ENCODE results near the gene ENC1. TPM values are rescaled to one million over a fixed set of nuclear protein-coding genes. Genes with fewer than 3 reads are reported as not detected.

The ENC1 gene
- total RNA-seq, 1 experiment from 2014 or later = 38.8 TPM

DNA sequence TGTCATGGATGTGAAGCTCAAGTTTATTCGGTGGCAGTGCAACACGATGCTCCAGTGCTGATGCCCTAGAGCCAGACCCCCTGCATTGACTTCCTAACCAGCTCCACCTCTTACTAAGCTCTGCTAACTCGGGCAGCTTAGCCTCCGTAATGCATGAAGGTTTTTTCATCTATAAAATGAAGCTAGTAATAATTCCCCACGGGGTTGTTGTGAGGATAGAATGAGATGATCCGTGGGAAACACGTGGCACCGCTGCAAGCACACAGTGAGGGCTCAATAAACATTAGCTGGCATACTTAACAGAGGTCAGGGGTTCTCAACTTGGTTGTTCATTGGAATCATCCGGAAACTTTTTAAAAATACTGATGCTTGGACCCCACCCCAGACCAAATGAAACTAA, 6.8 kb downstream of the ENC1 start:
- peaks cover 84% of the 10 kb centered on the region for H3K36me3 ChIP-seq (ENCODE audit: low read depth)
- intact Hi-C loops (cut with micrococcal nuclease; ENCODE audit: unreplicated experiment) = loop anchor here (5.0 kb wide), 1 partner anchor 41 kb away; no protein-coding TSS in a partner anchor
- no peak for DNase-seq
- ChIA-PET CTCF (interaction anchor here (0.7 kb wide), 1 partner anchor 377 kb away, joined by 3 read pairs; no protein-coding TSS in a partner anchor), POLR2A (ENCODE audit: unreplicated experiment) (no interaction called here)
- H3K4me3 ChIP-seq = peak overlapping the region; percentile 20; the same call in 1 of the 2 replicates
- peak overlapping the region; percentile 70 for H3K4me2 ChIP-seq
- H3K27me3 ChIP-seq (ENCODE audit: insufficient read depth, low read depth) = no peaks in the 10 kb centered on the region
- no peaks in the 10 kb centered on the region for H3K9me2 ChIP-seq (ENCODE audit: insufficient read depth)
- peaks cover 90% of the 10 kb centered on the region for H3K4me1 ChIP-seq (replicated peaks; ENCODE audit: insufficient read depth)
- peaks cover 56% of the 10 kb centered on the region for H4K20me1 ChIP-seq (ENCODE audit: insufficient read depth)
- H3K9me3 ChIP-seq (ENCODE audit: insufficient read depth, low read depth) = no peaks in the 10 kb centered on the region
- peaks cover 98% of the 10 kb centered on the region for H3K79me2 ChIP-seq (ENCODE audit: low read depth)
- peaks cover 93% of the 10 kb centered on the region for H3F3A ChIP-seq (ENCODE audit: insufficient read depth, low read depth)
- H3K27ac ChIP-seq = peak overlapping the region; percentile 90
- H2AFZ ChIP-seq = no peak overlapping the region
- no TSS peak for BruUV-seq (replicated peaks)
- TF ChIP-seq, protein P1, sequence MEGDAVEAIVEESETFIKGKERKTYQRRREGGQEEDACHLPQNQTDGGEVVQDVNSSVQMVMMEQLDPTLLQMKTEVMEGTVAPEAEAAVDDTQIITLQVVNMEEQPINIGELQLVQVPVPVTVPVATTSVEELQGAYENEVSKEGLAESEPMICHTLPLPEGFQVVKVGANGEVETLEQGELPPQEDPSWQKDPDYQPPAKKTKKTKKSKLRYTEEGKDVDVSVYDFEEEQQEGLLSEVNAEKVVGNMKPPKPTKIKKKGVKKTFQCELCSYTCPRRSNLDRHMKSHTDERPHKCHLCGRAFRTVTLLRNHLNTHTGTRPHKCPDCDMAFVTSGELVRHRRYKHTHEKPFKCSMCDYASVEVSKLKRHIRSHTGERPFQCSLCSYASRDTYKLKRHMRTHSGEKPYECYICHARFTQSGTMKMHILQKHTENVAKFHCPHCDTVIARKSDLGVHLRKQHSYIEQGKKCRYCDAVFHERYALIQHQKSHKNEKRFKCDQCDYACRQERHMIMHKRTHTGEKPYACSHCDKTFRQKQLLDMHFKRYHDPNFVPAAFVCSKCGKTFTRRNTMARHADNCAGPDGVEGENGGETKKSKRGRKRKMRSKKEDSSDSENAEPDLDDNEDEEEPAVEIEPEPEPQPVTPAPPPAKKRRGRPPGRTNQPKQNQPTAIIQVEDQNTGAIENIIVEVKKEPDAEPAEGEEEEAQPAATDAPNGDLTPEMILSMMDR (conservative IDR thresholded peaks at IDR 0.05) = no peak
- no peak for TF ChIP-seq EZH2 (IDR thresholded peaks at IDR 0.05; ENCODE audit: low read depth)

DNA sequence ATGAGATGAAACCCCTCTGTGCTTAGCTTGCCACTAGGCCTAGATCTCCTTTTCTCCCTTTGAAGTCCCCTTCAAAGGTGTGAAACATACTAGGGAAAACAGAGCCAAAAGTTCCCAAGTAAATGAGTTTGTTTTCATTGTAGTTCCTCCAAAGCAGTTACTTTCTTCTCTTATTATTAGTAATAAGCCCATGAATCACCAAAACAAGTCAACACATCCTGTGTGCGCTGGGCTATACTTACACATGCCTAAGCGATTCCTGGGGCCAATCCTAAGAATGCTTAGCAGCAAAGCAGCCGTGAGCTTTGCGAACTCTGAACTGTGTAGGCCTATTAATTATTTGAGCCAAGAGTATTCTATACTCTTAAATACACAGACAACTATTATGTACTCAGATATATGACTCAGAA, 7.6 kb downstream of the ENC1 start:
- DNase-seq = peak in 1 of 2 experiments; percentile 86
- no peak for TF ChIP-seq EZH2 (IDR thresholded peaks at IDR 0.05; ENCODE audit: low read depth)
- TF ChIP-seq, protein P1 (conservative IDR thresholded peaks at IDR 0.05) = no peak
- no peaks in the 10 kb centered on the region for H3K9me2 ChIP-seq (ENCODE audit: insufficient read depth)
- H4K20me1 ChIP-seq (ENCODE audit: insufficient read depth) = peaks cover 49% of the 10 kb centered on the region
- intact Hi-C loops (cut with micrococcal nuclease; ENCODE audit: unreplicated experiment) = loop anchor here (5.0 kb wide), 1 partner anchor 41 kb away; no protein-coding TSS in a partner anchor
- H3K4me3 ChIP-seq = peak overlapping the region; percentile 20; the same call in 1 of the 2 replicates
- POLR2A ChIA-PET (ENCODE audit: unreplicated experiment) = interaction anchor here (0.6 to 0.9 kb wide), 3 partner anchors 8 to 392 kb away, joined by 3 to 12 read pairs (median 5); partner anchors contain the start of gene ENC1
- H3K9me3 ChIP-seq (ENCODE audit: insufficient read depth, low read depth) = no peaks in the 10 kb centered on the region
- H3K4me2 ChIP-seq = peak overlapping the region; percentile 70
- BruUV-seq (replicated peaks) = no TSS peak
- H2AFZ ChIP-seq = no peak overlapping the region
- peaks cover 97% of the 10 kb centered on the region for H3K4me1 ChIP-seq (replicated peaks; ENCODE audit: insufficient read depth)
- CTCF ChIA-PET = interaction anchor here (0.7 kb wide), 1 partner anchor 376 kb away, joined by 3 read pairs; no protein-coding TSS in a partner anchor
- peak overlapping the region; percentile 90 for H3K27ac ChIP-seq
- H3K79me2 ChIP-seq (ENCODE audit: low read depth) = peaks cover 98% of the 10 kb centered on the region
- H3K36me3 ChIP-seq (ENCODE audit: low read depth) = peaks cover 86% of the 10 kb centered on the region
- H3F3A ChIP-seq (ENCODE audit: insufficient read depth, low read depth) = peaks cover 93% of the 10 kb centered on the region
- H3K27me3 ChIP-seq (ENCODE audit: insufficient read depth, low read depth) = no peaks in the 10 kb centered on the region

DNA sequence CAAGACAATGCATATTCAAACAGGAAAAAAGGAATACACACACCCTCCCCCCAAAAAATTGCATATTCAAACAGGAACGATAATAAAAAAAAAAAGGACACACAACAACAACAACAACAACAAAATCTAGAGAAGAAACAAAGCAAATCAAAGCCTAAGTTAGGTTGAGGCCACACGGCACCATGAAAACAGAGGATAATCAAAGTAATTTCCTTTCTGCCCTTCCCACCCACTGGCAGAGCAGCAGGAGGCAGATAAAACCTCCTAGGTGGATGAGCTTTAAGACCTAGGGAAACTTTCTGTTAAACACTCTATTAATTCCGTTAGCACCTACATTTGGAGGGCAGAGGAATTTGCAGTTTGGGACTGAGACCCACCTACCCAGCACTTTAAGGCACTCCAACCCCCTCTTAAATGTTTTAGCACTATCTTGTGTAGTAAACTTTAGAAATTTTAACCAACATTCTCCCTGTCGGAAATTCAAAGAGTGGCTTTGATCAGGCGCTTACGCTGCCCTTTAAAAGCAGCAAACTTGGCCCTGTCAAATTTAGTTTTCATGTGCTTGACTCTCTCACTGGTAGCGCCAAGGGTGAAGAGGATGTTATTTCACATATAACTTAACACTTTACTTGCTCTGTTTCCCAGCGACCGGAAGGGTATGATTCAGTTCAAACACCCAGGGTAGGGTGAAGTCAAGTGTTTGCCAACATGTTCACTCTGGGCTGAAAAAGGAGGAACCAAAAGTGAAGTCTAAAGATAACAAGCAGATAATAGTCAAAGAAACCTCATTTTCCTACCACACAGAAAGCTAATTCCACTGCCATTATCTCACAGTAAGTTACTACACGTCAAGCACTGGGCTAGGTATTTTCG, 9.2 kb downstream of the ENC1 start:
- Histone ChIP-seq H4K20me1 (ENCODE audit: insufficient read depth) (peaks cover 33% of the 10 kb centered on the region), H3K27me3 (ENCODE audit: insufficient read depth, low read depth) (no peaks in the 10 kb centered on the region), H3K9me3 (ENCODE audit: insufficient read depth, low read depth) (no peaks in the 10 kb centered on the region), H3K27ac (peak overlapping the region; percentile 90), H2AFZ (no peak overlapping the region), H3K4me1 (replicated peaks; ENCODE audit: insufficient read depth) (peaks cover 98% of the 10 kb centered on the region), H3K36me3 (ENCODE audit: low read depth) (peaks cover 82% of the 10 kb centered on the region), H3K79me2 (ENCODE audit: low read depth) (peaks cover 95% of the 10 kb centered on the region), H3F3A (ENCODE audit: insufficient read depth, low read depth) (peaks cover 95% of the 10 kb centered on the region), H3K4me3 (peak overlapping the region; percentile 30; the same call in 1 of the 2 replicates), H3K4me2 (peak overlapping the region; percentile 70), H3K9me2 (ENCODE audit: insufficient read depth) (no peaks in the 10 kb centered on the region)
- TF ChIP-seq, protein P1 (conservative IDR thresholded peaks at IDR 0.05) = no peak
- no peak for TF ChIP-seq EZH2 (IDR thresholded peaks at IDR 0.05; ENCODE audit: low read depth)
- DNase-seq = no peak
- ChIA-PET CTCF (no interaction called here), POLR2A (ENCODE audit: unreplicated experiment) (interaction anchor here (0.5 to 0.7 kb wide), 3 partner anchors 240 to 1797 kb away, joined by 3 to 5 read pairs (median 4); no protein-coding TSS in a partner anchor)
- intact Hi-C loops (cut with micrococcal nuclease; ENCODE audit: unreplicated experiment) = loop anchor here (5.0 kb wide), 1 partner anchor 39 kb away; no protein-coding TSS in a partner anchor
- BruUV-seq (replicated peaks) = no TSS peak

Measured in PC-9 (cell line).